NCI-H2107 (cell line): ENCODE results near the gene SLC25A38.
"Not testable (repeated sequence)": the region's sequence is repeated elsewhere in the genome, so short reads cannot be mapped to it uniquely, and the experiment has no call there.

ENCODE experiments used
- DNase-seq: peaks from one replicate; lab custom pipeline; 2025; lab: John Stamatoyannopoulos, UW

The SLC25A38 gene

DNA sequence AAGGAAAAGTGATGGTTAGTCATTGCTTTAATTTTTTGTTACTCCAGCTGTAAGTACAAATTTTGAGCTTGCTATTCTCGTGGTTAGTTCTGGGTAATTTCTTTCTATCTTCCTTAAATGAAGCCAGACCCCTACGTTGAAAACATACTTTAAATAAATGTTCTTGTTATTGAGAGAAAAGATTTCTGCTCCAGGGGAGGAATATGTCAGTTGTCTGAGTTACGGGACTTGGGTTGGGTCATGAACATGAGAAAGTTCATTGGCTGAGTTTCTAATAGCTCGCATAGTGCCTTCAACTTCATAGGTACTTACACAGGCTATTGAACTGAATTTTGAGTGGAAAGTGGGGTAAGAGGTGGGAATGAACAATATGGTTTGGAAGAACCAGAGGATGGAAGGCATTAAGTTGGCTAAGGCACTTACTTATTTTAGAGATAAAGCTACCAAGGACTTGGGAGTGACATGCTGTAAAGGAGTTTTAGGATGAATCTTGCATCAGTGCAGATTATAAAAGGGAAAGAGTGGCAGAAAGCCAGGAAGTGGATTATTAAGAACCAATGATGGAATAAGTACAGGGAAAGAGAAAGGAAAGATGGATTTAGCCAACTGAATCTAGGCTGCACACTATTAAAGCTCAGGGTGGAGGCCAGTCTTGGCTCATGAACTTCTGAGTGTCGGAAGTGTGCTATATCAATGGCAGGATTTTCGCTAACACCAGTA, 24.8 kb downstream of the SLC25A38 start:
- DNase-seq: no peak

DNA sequence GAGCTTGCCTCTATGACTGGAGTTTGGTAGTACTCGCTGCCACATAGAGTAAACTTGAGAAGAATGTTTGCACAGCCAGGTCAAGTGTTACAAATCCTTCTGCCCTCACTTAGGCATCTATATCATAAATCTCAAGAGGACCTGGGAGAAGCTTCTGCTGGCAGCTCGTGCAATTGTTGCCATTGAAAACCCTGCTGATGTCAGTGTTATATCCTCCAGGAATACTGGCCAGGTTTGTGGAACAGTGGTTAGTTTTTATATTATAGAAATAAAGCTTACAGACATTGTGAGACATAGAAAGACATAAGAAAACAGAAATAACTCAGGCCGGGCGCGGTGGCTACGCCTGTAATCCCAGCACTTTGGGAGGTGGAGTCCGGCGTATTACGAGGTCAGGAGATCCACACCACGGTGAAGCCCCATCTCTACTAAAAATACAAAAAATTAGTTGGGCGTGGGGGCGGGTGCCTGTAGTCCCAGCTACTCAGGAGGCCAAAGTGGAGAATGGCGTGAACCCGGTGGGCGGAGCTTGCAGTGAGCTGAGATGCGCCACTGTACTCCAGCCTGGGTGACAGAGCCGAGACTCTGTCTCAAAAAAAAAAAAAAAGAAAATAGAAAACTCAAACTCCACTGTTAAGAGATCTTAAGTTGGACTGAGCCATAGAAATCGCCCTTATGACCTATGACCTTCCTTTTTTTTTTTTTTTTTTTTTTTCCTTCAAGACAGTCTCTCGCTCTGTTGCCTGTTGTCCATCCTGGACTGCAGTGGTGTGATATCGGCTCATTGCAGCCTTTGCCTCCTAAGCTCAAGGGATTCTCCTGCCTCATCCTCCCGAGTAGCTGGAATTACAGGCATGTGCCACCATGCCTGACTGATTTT, 25.6 kb downstream of the SLC25A38 start:
- no peak for DNase-seq

DNA sequence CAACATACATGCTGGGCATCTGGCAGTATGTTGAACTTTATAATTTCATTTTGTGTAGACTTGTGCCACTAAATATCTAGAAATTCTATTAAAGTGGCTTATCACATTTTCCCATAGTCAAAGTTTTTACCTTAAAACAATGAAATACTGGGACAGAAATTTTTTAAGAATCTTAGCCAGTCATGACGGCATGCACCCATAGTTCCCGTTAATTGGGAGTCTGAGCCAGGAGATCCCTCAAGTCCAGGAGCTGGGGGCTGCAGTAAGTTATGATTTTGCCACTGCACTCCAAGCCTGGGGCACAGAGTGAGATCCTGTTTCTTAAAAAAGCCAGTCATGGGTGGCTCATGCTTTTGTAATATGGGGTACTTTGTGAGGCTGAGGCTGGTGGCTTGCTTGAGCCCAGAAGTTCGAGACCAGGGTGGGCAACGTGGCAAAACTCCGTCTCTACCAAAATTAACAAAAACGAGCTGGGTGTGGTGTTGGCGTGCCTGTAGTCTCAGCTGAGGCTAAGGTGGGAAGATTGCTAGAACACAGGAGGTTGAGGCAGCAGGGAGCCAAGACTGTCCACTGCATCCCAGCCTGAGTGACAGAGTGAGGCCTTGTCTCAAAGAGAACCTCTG, 26.5 kb downstream of the SLC25A38 start:
- DNase-seq: no peak

DNA sequence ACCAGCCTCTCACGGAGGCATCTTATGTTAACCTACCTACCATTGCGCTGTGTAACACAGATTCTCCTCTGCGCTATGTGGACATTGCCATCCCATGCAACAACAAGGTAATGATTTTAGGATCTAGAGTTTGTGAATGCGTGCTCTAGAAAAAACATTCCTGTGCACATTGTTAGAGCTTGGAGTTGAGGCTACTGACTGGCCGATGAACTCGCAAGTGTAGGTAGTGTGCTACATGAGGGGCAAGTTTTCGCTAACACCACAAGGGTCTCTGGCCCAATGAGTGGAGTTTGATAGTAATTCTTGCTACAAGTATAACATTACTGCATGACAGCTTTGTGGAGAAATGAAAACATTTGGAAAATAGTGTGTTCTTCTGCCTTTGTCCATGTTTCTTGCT, 27.7 kb downstream of the SLC25A38 start:
- DNase-seq: no peak

DNA sequence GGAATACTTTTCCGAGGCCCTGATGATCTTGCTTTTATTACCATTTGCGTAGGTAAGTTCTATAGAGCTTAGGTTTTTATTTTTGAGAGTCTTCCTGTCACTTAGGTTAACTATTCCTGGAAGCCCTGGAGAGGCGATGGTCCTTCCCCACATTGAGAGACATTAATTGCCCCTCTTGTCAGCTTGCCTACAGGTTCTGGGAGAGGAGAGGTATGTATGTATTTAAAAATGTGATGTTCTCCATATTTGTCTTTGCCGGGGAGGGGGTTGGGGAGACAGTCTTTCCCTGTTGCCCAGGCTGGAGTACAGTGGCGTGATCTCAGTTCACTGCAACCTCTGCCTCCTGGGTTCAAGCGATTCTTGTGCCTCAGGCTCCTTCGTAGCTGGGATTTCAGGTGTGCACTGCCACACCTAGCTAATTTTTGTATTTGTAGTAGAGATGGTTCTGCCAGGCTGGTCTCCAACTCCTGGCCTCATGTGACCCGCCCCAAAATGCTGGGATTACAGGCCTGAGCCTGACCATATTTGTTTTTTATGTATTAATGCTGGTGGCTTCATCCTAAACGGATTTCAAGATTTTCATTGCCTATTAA, 29.6 kb downstream of the SLC25A38 start:
- no peak for DNase-seq

DNA sequence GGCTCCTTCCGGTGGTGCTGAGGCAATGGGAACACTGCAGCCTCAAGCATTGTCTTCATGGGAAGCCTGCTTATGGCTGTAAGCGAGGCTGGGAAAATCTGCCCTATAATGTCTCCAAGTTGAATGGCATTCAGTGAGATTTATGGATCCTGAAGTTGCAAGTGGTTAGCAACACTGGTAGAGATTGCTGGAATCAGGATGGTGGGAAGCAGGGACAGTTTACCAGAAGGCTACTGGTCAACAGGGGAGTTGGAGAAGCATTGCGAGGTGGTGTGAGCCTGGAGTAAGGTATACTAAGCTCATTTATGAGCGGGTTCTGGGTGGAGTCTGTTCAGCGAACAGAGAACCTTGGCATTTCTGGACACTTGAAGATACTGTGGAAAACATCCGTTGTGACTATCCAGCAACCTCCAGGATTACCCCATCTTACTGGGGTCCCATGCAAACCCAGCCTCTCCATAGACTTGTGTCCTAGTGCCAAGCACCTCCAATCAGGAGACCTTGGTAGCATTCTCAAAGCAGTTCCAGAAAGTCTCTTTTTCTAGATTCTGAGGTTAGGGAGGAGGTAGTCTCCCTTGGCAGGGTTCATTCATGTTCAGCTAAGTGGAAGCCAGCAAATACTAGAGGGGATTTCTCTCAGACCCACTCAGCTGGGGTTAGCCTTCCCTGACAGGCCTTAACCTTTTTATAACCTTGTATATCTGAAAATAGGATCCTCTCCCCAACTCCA, 30.7 kb downstream of the SLC25A38 start:
- no peak for DNase-seq

DNA sequence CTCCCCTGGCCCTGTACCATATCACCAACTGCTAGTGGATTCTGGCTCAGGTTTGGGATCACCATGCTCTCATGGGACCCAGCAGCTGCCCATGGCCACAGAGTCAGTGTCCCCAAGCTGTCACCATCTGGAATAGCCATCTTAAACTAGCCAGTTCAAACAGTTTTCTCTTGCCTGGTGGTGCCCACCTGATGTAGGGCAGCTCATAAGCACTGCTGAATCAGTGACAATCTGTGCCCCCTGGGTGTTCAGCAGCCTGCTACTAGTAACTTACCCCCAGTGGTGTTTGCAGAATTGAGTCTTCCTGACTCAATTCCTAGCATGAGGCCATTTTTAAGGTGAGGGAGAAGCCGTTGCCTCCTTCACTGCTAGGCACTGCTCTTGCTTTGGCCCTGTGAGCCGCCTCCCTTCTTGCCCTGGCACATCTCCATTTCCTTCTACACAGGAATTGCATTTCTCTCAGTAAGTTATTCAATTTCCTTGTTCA, 31.3 kb downstream of the SLC25A38 start:
- no peak for DNase-seq

DNA sequence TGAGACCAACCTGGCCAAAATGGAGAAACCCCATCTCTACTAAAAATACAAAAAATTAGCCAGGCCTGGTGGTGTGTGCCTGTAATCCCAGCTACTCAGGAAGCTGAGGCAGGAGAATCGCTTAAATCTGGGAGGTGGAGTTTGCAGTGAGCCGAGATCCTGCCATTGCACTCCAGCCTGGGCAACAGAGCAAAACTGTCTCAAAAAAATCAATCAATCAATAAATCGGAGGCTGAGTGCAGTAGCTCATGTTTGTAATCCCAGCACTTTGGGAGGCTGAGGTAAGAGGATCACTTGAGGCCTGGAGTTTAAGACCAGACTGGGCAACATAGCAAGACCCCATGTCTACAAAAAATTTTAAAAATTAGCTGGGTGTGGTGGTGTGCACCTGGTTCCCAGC, 32.1 kb downstream of the SLC25A38 start:
- DNase-seq: not testable (repeated sequence)

- no peak for DNase-seq
These were observed 32.8 kb downstream of the SLC25A38 start for GRCh38 chr3:39415983-39416382.

- DNase-seq: not testable (repeated sequence)
These were observed 33.8 kb downstream of the SLC25A38 start for GRCh38 chr3:39416998-39417397.

- not testable (repeated sequence) for DNase-seq
These were observed 35.5 kb downstream of the SLC25A38 start for GRCh38 chr3:39418556-39419225.

- DNase-seq: no peak
These were observed 36.7 kb downstream of the SLC25A38 start for GRCh38 chr3:39419742-39420315.

GRCh38 chr3:39420543-39420942, 37.4 kb downstream of the SLC25A38 start:
- no peak for DNase-seq

DNA sequence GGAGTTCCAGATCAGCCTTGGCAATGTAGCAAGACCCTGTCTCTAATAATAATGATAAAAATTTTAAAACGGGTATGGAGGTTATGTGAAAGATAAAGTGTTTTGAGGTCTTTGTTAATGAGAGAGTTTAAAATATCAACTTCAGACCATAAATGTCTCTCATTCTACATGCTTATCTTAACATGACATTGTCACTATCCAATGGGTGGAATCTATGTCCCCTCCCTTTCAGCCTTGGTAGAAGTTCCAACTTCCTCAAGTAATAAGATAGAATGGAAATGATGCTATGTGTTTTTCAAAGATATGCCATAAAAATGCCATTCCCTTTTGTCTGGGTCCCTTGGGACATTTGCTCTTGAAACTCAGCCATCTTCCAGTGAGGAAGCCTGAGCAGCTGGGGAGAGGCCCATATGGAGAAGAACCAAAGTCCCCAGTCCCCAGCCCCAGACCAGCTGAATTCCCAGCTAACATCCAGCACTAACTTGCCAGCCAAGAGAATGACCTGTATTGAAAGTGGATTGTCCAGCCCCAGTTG, 40.3 kb downstream of the SLC25A38 start:
- DNase-seq: no peak

- no peak for DNase-seq
These were observed 43.1 kb downstream of the SLC25A38 start for GRCh38 chr3:39426312-39426711.

GRCh38 chr3:39427506-39427905, 44.3 kb downstream of the SLC25A38 start:
- DNase-seq: no peak

GRCh38 chr3:39428745-39429201, 45.6 kb downstream of the SLC25A38 start:
- DNase-seq: no peak

DNA sequence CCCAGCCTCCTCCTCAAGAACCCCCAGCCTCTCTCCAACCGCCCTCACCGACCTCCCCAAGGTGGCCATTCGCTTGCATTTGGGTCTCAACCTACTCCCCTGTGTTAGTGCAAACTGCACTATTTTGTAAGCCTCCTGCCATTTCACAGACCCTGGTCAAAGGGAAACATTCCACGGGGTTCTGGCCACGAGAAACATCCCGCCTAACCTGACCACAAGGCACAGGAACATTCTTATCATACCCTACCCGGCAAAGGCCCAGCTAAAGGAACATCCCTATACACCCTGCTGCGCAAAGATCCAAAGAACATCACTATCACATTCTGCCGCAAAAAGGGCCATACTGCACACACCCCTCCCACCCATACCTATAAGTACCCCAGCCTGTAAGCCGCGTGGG, 46.3 kb downstream of the SLC25A38 start:
- no peak for DNase-seq

DNA sequence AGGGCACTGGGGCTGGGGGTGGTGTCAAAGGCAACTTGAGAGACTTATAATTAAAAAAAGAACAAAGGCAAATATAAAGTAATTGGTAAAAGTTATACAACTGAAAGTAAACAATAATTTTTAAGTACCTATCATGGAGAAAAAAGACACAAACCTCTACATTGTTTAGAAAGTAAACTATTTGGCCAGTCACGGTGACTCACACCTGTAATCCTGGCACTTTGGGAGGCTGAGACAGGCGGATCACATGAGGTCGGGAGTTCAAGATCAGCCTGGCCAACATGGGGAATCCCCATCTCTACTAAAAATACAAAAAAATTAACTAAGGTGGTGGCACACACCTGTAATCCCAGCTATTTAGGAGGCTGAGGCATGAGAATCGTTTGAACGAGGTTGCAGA, 49.2 kb downstream of the SLC25A38 start:
- no peak for DNase-seq

DNA sequence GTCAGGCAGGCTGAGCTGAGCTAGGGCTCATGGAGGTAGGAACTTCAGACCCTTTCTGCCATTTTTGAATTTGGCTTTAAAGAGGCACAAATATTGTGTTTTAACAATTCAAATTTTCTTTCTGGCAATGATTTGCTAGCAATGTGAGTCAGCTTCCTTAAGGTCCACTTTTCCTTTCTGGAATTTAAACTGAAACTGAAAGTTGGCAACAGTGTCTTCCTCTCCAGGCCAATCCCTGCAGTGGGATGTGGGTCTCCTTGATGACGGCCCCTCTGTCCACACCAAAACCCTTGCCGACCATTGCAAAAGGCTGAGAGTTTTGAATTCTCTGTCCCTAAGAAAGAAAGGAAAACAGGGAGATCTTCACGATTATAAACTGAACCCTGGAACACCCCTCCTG, 50.5 kb downstream of the SLC25A38 start:
- no peak for DNase-seq
